H1 (cell line): ENCODE results near the gene TMPRSS3. TPM values are rescaled to one million over a fixed set of nuclear protein-coding genes. Genes with fewer than 3 reads are reported as not detected.

Source experiments
- CTCF ChIA-PET: fragments of 300-600 bp; sonication (Branson Sonifier 250); formaldehyde crosslinking; loops from one replicate; lab custom pipeline; 2021; ENCODE audit not compliant: partially characterized antibody; lab: Charles Lee
- POLR2A ChIA-PET: fragments of 300-600 bp; sonication (Branson Sonifier 250); formaldehyde crosslinking; loops from one replicate; lab custom pipeline; 2021; ENCODE audit warnings: inconsistent platforms; ENCODE audit not compliant: partially characterized antibody; lab: Charles Lee
- DNase-seq, 2 experiments: peaks; one replicate each; pipeline versions ENCODE4 v3.0.0 to v3.0.0-alpha.2; 2010 to 2022; ENCODE audit warnings: low spot score in 2 of 2, low read depth in 1 of 2, mixed read lengths in 1 of 2
- FAIRE-seq: peaks from 2 replicates; lab custom pipeline; 2011; peaks lifted over from hg19 to GRCh38; lab: Jason Lieb, UNC
- H2AFZ ChIP-seq: 2 replicates; pipeline ENCODE4 v1.8.1; 2012; ENCODE audit warnings: low read length, inconsistent platforms
- H2AK5ac ChIP-seq: 2 replicates; pipeline ENCODE4 v1.6.1; 2013; ENCODE audit warnings: low read depth, low read length
- H2BK120ac ChIP-seq: replicated peaks from 2 replicates; pipeline ENCODE3; 2013; ENCODE audit warnings: low read depth, low read length, inconsistent platforms
- H2BK12ac ChIP-seq: 2 replicates; pipeline ENCODE4 v1.6.1; 2013; ENCODE audit warnings: low read depth, low read length
- H2BK15ac ChIP-seq: 2 replicates; pipeline ENCODE4 v1.6.1; 2013; ENCODE audit warnings: low read length
- H2BK20ac ChIP-seq: 2 replicates; pipeline ENCODE4 v1.6.1; 2013; ENCODE audit warnings: low read length
- H2BK5ac ChIP-seq: 2 replicates; pipeline ENCODE4 v1.6.1; 2013; ENCODE audit warnings: low read depth, low read length
- H3K14ac ChIP-seq: 2 replicates; pipeline ENCODE4 v1.6.1; 2013; ENCODE audit warnings: inconsistent platforms; ENCODE audit not compliant: insufficient read length
- H3K18ac ChIP-seq: 2 replicates; pipeline ENCODE4 v1.6.1; 2013; ENCODE audit warnings: low read length; ENCODE audit errors: extremely low read depth
- H3K23ac ChIP-seq: 2 replicates; pipeline ENCODE4 v1.6.1; 2013; ENCODE audit warnings: inconsistent platforms; ENCODE audit not compliant: insufficient read length
- H3K23me2 ChIP-seq: 2 replicates; pipeline ENCODE4 v1.6.1; 2013; ENCODE audit warnings: low read depth, low read length
- H3K27ac ChIP-seq: 2 replicates; pipeline ENCODE4 v1.6.1; 2011; ENCODE audit warnings: low read depth, low read length, inconsistent platforms
- H3K27me3 ChIP-seq, 4 experiments: replicated peaks in 1 of 4; 1 replicate in 1 of 4; 2 replicates in 3 of 4; pipeline versions ENCODE4 v1.6.1 to v1.8.1; 2011 to 2013; ENCODE audit warnings: low read length in 3 of 4, mild to moderate bottlenecking in 3 of 4, inconsistent platforms in 2 of 4, mixed read lengths in 2 of 4, moderate library complexity in 1 of 4; ENCODE audit not compliant: control insufficient read depth in 3 of 4, insufficient read depth in 3 of 4; ENCODE audit errors: extremely low read depth in 1 of 4
- H3K36me3 ChIP-seq, 4 experiments: 2 replicates each; pipeline versions ENCODE4 v1.6.1 to v1.8.1; 2011 to 2013; ENCODE audit warnings: mild to moderate bottlenecking in 4 of 4, low read length in 3 of 4, moderate library complexity in 2 of 4, control low read depth in 1 of 4, inconsistent platforms in 1 of 4; ENCODE audit not compliant: insufficient read depth in 4 of 4, control insufficient read depth in 2 of 4
- H3K4ac ChIP-seq: replicated peaks from 2 replicates; pipeline ENCODE3; 2013; ENCODE audit warnings: low read length, low read depth, mixed read lengths, inconsistent platforms; ENCODE audit not compliant: insufficient read length
- H3K4me1 ChIP-seq, 4 experiments: replicated peaks in 1 of 4; 1 replicate in 1 of 4; 2 replicates in 3 of 4; pipeline versions ENCODE4 v1.6.1 to v1.8.1; 2011 to 2013; ENCODE audit warnings: low read length in 3 of 4, inconsistent platforms in 2 of 4, mixed read lengths in 1 of 4; ENCODE audit not compliant: insufficient read depth in 4 of 4, control insufficient read depth in 3 of 4
- H3K4me2 ChIP-seq, 2 experiments: 2 replicates each; pipeline versions ENCODE4 v1.6.1 to v1.8.1; 2011 to 2013; ENCODE audit warnings: low read depth in 2 of 2, low read length in 2 of 2, control low read depth in 1 of 2, inconsistent platforms in 1 of 2, mild to moderate bottlenecking in 1 of 2; ENCODE audit not compliant: insufficient read depth in 1 of 2
- H3K4me3 ChIP-seq, 4 experiments: fragments of 200-600, 300-600 bp in 1 of 4; sonication (generic), shearing (Covaris generic), sonication (Bioruptor Twin) in 1 of 4; 2 replicates each; pipeline versions ENCODE4 v1.5.1 to v1.8.1; 2011 to 2016; ENCODE audit warnings: low read length in 4 of 4, low read depth in 3 of 4, control low read depth in 2 of 4, inconsistent platforms in 2 of 4, mild to moderate bottlenecking in 2 of 4, mixed read lengths in 1 of 4, moderate library complexity in 1 of 4; ENCODE audit not compliant: insufficient read depth in 2 of 4; ENCODE audit errors: extremely low read depth in 1 of 4
- H3K56ac ChIP-seq: replicated peaks from 2 replicates; pipeline ENCODE3; 2013; ENCODE audit warnings: low read depth, mild to moderate bottlenecking, mixed read lengths, low read length, inconsistent platforms; ENCODE audit not compliant: insufficient read length
- H3K79me1 ChIP-seq: 2 replicates; pipeline ENCODE4 v1.6.1; 2013; ENCODE audit warnings: low read depth, low read length, control low read depth
- H3K79me2 ChIP-seq, 2 experiments: 2 replicates each; pipeline versions ENCODE4 v1.6.1 to v1.8.1; 2012 to 2013; ENCODE audit warnings: low read length in 2 of 2, mild to moderate bottlenecking in 2 of 2, inconsistent platforms in 1 of 2; ENCODE audit not compliant: insufficient read depth in 2 of 2, control insufficient read depth in 1 of 2
- H3K9ac ChIP-seq, 4 experiments: replicated peaks in 1 of 4; 1 replicate in 1 of 4; 2 replicates in 3 of 4; pipeline versions ENCODE4 v1.6.1 to v1.8.1; 2011 to 2013; ENCODE audit warnings: low read depth in 3 of 4, low read length in 3 of 4, control low read depth in 2 of 4, mild to moderate bottlenecking in 2 of 4, moderate library complexity in 2 of 4, inconsistent platforms in 1 of 4; ENCODE audit errors: extremely low read depth in 1 of 4
- H3K9me3 ChIP-seq, 2 experiments: 2 replicates each; pipeline versions ENCODE4 v1.6.1 to v1.8.1; 2012 to 2013; ENCODE audit warnings: mild to moderate bottlenecking in 2 of 2, moderate library complexity in 2 of 2, control low read depth in 1 of 2, inconsistent platforms in 1 of 2, low read depth in 1 of 2, low read length in 1 of 2, mixed read lengths in 1 of 2; ENCODE audit not compliant: insufficient read depth in 2 of 2
- H4K20me1 ChIP-seq, 2 experiments: replicated peaks in 1 of 2; 2 replicates each; pipeline versions ENCODE3 to v1.8.1; 2011 to 2013; ENCODE audit warnings: inconsistent platforms in 2 of 2, low read length in 2 of 2, mild to moderate bottlenecking in 1 of 2; ENCODE audit not compliant: insufficient read depth in 2 of 2, control insufficient read depth in 1 of 2
- H4K5ac ChIP-seq: 2 replicates; pipeline ENCODE4 v1.6.1; 2013; ENCODE audit warnings: low read length, low read depth, mixed read lengths, inconsistent platforms; ENCODE audit not compliant: insufficient read length
- H4K8ac ChIP-seq: 2 replicates; pipeline ENCODE4 v1.8.0; 2013; ENCODE audit warnings: mild to moderate bottlenecking, moderate library complexity, low read length, inconsistent platforms; ENCODE audit not compliant: insufficient read depth; ENCODE audit errors: extremely low read depth
- H4K91ac ChIP-seq: replicated peaks from 2 replicates; pipeline ENCODE3; 2013; ENCODE audit warnings: low read length, mixed read lengths, inconsistent platforms; ENCODE audit not compliant: insufficient read length
- CBX8 ChIP-seq: fragments of 300-800, 300-1000 bp; sonication (generic); IDR thresholded peaks from 2 replicates; pipeline ENCODE4 v1.7.1; 2016; ENCODE audit warnings: low read depth, low read length, borderline replicate concordance
- JUN ChIP-seq: IDR thresholded peaks from 2 replicates; pipeline ENCODE4 v1.6.1; 2011; ENCODE audit warnings: low read depth, mild to moderate bottlenecking, improper control_type of control experiment, low read length
- WGBS, 2 experiments: shearing (Covaris generic) in 1 of 2; methylation state at CpG; one replicate each; pipeline versions ENCODE4 v1.1.6 to v1.1.7; 2013 to 2015; ENCODE audit warnings: low lambda C conversion rate in 2 of 2, mixed read lengths in 2 of 2, inconsistent platforms in 1 of 2, low coverage in 1 of 2, missing lambda C conversion rate in 1 of 2; ENCODE audit not compliant: insufficient replicate concordance in 2 of 2, insufficient coverage in 1 of 2, insufficient read length in 1 of 2; ENCODE audit errors: extremely low coverage in 1 of 2, missing lambda C conversion rate in 1 of 2; 5-methylcytosine and 5-hydroxymethylcytosine counted together
- polyA plus RNA-seq, 7 experiments: library from polyadenylated mRNA; depleted of rRNA in 3 of 7; stranded (reverse) in 5 of 7; unstranded in 2 of 7; fragments of >200 nt in 5 of 7; fragments of 200-250 nt in 2 of 7; gene quantifications; 1 replicate in 5 of 7; 2 replicates in 1 of 7; 4 replicates in 1 of 7; pipeline versions ENCODE4 v1.2.1 to v1.2.3, GENCODE V29; 2011 to 2013; ENCODE audit warnings: missing spikeins in 2 of 7, mixed read lengths in 2 of 7
- total RNA-seq: library from RNA; stranded (reverse); fragmentation: NEBNext Ultra II Directional; extraction: Animal tissue kit (Norgen Biotek cat#: 25700); gene quantifications from 2 replicates; pipeline ENCODE4 v1.2.1, GENCODE V29; 2021

TMPRSS3 gene
- total and polyA plus RNA-seq, 2 of the 8 experiments (the other 6 are each of a cell fraction or from before 2014, with no cell fraction given): 0.38 TPM; not detected in 1

- no peak for TF ChIP-seq CBX8
- TF ChIP-seq JUN: no peak
- TF ChIP-seq, all 59 proteins: peak for 0
- no peak overlapping the region for H3K14ac ChIP-seq
- H3K36me3 ChIP-seq: no peaks in the 10 kb centered on the region
- no peaks in the 10 kb centered on the region for H3K4me1 ChIP-seq
- H2BK20ac ChIP-seq: no peak overlapping the region
- H2BK120ac ChIP-seq: no peak overlapping the region
- H3K27me3 ChIP-seq: no peaks in the 10 kb centered on the region
- H2AFZ ChIP-seq: no peak overlapping the region
- no peaks in the 10 kb centered on the region; the same call in 1 of the 2 replicates for H3K79me1 ChIP-seq
- H3K79me2 ChIP-seq: no peaks in the 10 kb centered on the region
- H4K5ac ChIP-seq: no peak overlapping the region
- peaks cover 8 to 9% of the 10 kb centered on the region in 2 experiments for H3K9me3 ChIP-seq
- no peak overlapping the region for H3K56ac ChIP-seq
- ChIA-PET CTCF (interaction anchor here (1.4 to 5.0 kb wide), 3 partner anchors 11 to 48 kb away, joined by 3 to 22 read pairs (median 6); no protein-coding TSS in a partner anchor), POLR2A (no interaction called here)
- DNase-seq (no peak), FAIRE-seq (no peak)
- no peaks in the 10 kb centered on the region for H3K23me2 ChIP-seq
- no peak overlapping the region for H3K4ac ChIP-seq
- no peak overlapping the region for H2BK5ac ChIP-seq
- no peak overlapping the region for H4K8ac ChIP-seq
- H3K4me3 ChIP-seq: no peak overlapping the region
- 91% methylated on average over 12 of the region's 12 CpGs; no CpG with 5 or more reads in 1 of the 2 experiments for WGBS, 2 experiments
- H2BK12ac ChIP-seq: no peak overlapping the region
- no peak overlapping the region for H4K91ac ChIP-seq
- H4K20me1 ChIP-seq: no peaks in the 10 kb centered on the region
- H3K27ac ChIP-seq: no peak overlapping the region
- H2AK5ac ChIP-seq: no peak overlapping the region
- no peak overlapping the region for H2BK15ac ChIP-seq
- no peak overlapping the region for H3K4me2 ChIP-seq
- H3K9ac ChIP-seq: no peak overlapping the region
- no peak overlapping the region for H3K18ac ChIP-seq
- H3K23ac ChIP-seq: no peak overlapping the region
Measured at GRCh38 chr21:42358261-42358660, 37.6 kb downstream of the TMPRSS3 start.
